Kidney tubule cell (primary cell): ENCODE measurements around the gene STK26.
A peak's percentile ranks its signal among the peaks of the same experiment; 100 is the strongest.
"Not testable (repeated sequence)": the region's sequence is repeated elsewhere in the genome, so short reads cannot be mapped to it uniquely, and the experiment has no call there.

Experiments used
- DNase-seq: peaks from one replicate; pipeline ENCODE4 v3.0.0-alpha.2; 2018; ENCODE audit warnings: low spot score

STK26 gene

DNA sequence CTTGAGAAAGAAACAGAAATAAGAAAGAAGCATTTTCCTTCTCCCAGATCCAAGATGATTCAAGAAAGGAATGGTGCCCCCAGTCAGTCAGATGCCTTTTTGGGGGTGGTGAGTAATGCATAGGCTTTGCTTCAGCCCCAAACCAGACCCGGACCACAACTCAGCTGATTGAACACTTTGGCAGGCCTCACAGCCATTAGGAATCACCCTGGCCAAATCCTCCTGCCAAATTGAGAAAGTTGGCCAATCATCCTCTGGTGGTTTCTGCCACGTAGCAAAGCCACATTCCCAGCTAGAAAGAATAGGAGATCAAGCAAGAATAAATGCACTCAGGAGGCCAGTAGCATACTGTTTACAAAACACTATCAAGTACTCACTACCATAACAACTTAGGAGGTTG lies 71.1 kb downstream of the STK26 start:
- DNase-seq, result no peak

DNA sequence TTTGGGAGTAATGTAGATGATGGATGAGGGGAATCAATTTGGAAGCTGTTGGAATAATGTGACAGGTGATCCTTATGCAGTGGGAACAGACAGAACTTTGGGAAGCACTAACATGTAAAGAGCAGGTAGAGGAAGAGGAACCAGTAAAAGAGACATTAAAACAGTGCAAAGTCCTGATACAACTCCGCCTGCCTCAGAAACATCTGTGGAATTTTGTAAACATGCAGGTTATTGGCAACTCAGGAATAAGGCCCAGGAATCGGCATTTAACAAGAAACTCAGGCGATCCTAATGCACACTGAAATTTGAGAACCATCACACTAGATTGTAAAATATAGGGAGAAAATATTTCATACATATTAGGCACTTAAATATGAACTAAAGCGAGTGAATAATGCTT lies 75.6 kb downstream of the STK26 start:
- DNase-seq, result not testable (repeated sequence)

DNA sequence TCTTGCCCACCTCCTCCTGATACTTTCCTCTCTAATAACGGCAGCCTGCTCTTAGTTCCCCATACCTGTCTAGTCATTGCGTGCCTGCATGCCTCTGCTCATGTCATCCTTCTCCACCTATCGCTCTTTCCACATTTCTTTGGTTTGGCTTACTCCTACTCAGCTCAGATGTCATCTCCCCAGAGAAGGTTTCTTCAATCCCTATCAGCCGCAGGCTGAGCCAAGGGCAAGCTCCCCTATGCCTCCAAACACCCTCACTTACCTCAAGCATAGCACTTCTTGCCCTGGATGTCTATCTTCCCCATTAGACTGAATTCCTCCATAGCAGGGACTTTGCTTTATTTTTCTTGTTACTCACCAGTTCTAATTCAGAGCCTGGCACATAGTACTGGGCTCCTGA lies 78.1 kb downstream of the STK26 start:
- DNase-seq, result no peak

DNA sequence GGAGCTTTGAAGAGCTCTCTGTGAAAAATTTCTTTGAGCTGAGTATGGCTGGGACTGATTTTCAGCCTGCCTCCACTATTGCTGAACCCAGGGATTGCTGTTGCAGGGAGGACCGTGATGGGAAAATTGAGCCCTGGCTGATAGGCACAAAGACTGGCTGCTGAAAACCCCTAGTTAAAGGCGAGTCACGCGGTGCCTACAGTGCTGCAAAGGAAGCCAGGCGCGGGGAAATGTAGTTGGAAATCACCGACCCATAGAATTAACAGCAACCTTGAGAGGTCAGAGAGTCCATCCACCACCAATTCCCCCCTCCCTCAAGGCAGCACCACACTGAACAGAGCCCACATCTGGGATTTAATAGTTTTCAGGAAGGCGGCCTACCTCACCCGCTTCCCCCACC lies 78.7 kb downstream of the STK26 start:
- no peak for DNase-seq

DNA sequence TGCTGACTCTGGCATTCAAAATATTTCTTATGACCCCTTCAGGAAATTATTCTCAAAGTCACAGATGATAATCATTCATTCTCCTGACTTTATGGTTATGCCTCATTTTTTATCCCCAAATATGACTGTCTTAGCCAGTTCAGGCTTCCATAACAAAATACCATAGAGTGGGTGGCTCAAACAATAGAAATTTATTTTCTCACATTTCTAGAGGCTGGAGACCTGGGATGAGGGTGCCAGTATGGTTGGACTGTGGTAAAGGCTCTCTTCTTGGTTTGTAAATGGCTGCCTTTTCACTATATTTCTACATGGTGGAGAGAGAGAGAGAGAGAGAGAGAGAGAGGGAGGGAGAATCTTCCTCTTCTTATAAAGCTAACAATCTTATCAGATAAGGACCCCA lies 84.2 kb downstream of the STK26 start:
- DNase-seq, result no peak

DNA sequence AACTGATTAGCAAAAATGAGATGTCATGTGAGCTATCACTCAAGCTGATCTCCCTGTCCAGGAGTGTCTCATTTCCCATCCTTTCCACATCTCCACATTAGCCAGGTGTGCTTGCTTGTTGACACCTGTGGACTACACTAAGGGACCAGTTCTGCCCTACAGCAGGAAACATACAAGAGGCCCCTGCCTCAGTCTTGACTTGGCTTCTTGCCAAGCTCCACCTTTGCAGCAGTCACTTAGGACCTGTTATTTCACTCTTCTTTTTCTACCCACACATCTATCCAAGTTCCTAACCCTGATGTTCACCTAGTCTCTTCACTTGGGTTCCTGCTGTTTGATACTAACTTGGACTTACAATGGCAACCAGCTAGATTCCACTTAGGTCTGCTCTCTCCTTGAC lies 91.5 kb downstream of the STK26 start:
- DNase-seq, result no peak

DNA sequence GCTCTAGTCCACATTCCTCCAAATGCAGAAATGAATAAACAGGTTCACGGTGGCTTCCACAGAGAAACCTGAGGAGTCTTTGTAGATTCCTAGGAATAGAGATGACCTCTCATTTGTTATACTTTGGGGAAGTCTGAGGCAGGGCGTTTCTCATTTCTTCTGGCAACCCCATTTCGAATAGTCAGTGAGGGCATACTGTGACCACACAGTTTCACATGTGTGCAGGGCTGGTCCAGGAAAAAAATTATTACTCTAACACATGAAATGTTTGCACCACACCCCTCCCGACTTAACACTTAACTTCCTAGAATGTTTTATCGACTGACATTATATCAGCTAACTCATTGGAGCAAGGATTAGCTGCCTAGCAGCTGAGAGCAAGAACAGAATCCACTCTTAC lies 92.7 kb downstream of the STK26 start:
- DNase-seq, result no peak

DNA sequence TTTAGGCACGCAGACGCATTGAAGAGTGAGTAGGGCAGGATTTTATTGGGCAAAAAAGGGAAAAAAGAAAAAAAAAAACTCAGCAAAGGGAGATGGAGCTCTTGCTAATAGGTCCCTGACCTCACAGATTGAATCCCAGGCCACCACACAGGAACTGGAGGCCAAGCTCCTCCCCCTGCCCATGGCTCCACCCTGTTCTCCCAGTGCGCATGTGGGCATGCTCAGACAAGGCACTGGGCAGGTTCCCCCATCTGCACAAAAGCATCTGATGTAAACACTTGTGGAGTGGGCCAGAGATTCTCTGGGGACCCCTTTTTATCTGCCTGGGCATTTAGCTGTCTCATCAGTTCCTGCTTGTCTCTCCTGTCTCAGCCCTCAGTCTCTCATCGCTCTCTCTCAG lies 95.3 kb downstream of the STK26 start:
- DNase-seq, result no peak

GRCh38 chrX:132119283-132119682 lies 96.2 kb downstream of the STK26 start:
- peak; percentile 6 for DNase-seq

GRCh38 chrX:132119821-132120515 lies 96.9 kb downstream of the STK26 start:
- no peak for DNase-seq

DNA sequence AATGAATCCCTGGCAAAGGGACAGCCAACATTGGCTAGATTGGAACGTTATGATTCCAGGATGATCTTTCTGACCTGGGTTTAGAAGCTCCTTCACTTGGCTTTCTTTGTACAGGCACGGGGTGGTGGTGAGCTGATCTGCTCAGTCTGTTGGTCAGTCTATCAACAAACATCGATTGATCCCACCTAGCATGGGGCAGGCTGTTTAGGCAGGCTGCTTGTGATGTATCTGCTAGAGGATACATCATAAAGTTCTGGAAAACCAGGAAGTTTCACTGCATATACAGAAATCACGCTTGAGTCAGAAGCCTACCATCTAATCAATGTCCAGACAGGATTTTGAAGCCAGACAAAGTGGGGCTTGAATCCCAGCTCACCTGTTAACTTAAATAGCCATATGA lies 97.8 kb downstream of the STK26 start:
- DNase-seq, result no peak
